Hepatocyte (in vitro differentiated cells): ENCODE measurements around the gene HORMAD2. TPM values are rescaled to one million over a fixed set of nuclear protein-coding genes. Genes with fewer than 3 reads are reported as not detected.

Experiments used
- DNase-seq: peaks from one replicate; pipeline ENCODE4 v3.0.0-alpha.2; 2016; ENCODE audit warnings: low spot score
- H2AFZ ChIP-seq: fragments of 200-600 bp; sonication (generic); 2 replicates; pipeline ENCODE4 v1.6.0; 2016; ENCODE audit warnings: antibody characterized with exemption, mild to moderate bottlenecking
- H3K27ac ChIP-seq: fragments of 200-600 bp; sonication (generic); 2 replicates; pipeline ENCODE4 v1.5.1; 2016; ENCODE audit warnings: mild to moderate bottlenecking
- H3K27me3 ChIP-seq: fragments of 200-600 bp; sonication (generic); 2 replicates; pipeline ENCODE4 v1.6.1; 2016
- H3K36me3 ChIP-seq: fragments of 200-600 bp; sonication (generic); replicated peaks from 2 replicates; pipeline ENCODE4 v1.5.1; 2016; ENCODE audit warnings: low read depth; ENCODE audit not compliant: insufficient read depth
- H3K4me1 ChIP-seq: fragments of 200-600 bp; sonication (generic); 2 replicates; pipeline ENCODE4 v1.5.1; 2016; ENCODE audit warnings: mild to moderate bottlenecking, moderate library complexity; ENCODE audit not compliant: insufficient read depth
- H3K4me2 ChIP-seq: fragments of 200-600 bp; sonication (generic); 2 replicates; pipeline ENCODE4 v1.6.0; 2016
- H3K4me3 ChIP-seq: fragments of 200-600 bp; sonication (generic); 2 replicates; pipeline ENCODE4 v1.5.1; 2016; ENCODE audit warnings: mild to moderate bottlenecking
- H3K79me2 ChIP-seq: fragments of 200-600 bp; sonication (generic); 2 replicates; pipeline ENCODE4 v1.6.0; 2017; ENCODE audit warnings: mild to moderate bottlenecking
- H3K9me2 ChIP-seq: fragments of 200-600 bp; sonication (generic); replicated peaks from 2 replicates; pipeline ENCODE4 v1.6.0; 2017; ENCODE audit warnings: mild to moderate bottlenecking; ENCODE audit not compliant: insufficient read depth
- H3K9me3 ChIP-seq: fragments of 200-600 bp; sonication (generic); 2 replicates; pipeline ENCODE4 v1.5.1; 2016; ENCODE audit warnings: low read depth, mild to moderate bottlenecking
- H4K20me1 ChIP-seq: fragments of 200-600 bp; sonication (generic); 2 replicates; pipeline ENCODE4 v1.6.0; 2016; ENCODE audit warnings: mild to moderate bottlenecking; ENCODE audit not compliant: insufficient read depth, poor library complexity, severe bottlenecking
- EZH2 ChIP-seq: fragments of 200-600 bp; sonication (generic); IDR thresholded peaks from 2 replicates; pipeline ENCODE4 v1.6.1; 2016; ENCODE audit warnings: antibody characterized with exemption, mild to moderate bottlenecking, borderline replicate concordance
- EZH2phosphoT487 ChIP-seq: fragments of 200-600 bp; sonication (generic); IDR thresholded peaks from one replicate; pipeline ENCODE4 v1.6.1; 2018; ENCODE audit warnings: antibody characterized with exemption, mild to moderate bottlenecking, low read depth, moderate library complexity; ENCODE audit not compliant: unreplicated experiment, severe bottlenecking
- WGBS: methylation state at CpG from one replicate; pipeline ENCODE4 v1.1.6; 2016; ENCODE audit warnings: low lambda C conversion rate; ENCODE audit errors: missing lambda C conversion rate; 5-methylcytosine and 5-hydroxymethylcytosine counted together
- polyA plus RNA-seq: library from polyadenylated mRNA; unstranded; fragments of >200 nt; fragmentation: Nextera tagmentation; extraction: Ambion mirVana; gene quantifications from 2 replicates; pipeline ENCODE4 v1.2.1, GENCODE V29; 2016
- total RNA-seq: library from RNA; depleted of rRNA; stranded (reverse); fragments of >200 nt; gene quantifications from 2 replicates; pipeline ENCODE4 v1.2.3, GENCODE V29; 2014
- TF ChIP-seq, protein P1 (sequence below): fragments of 200-600 bp; sonication (generic); IDR thresholded peaks from 2 replicates; pipeline ENCODE4 v1.5.1; 2016; ENCODE audit warnings: antibody characterized with exemption, mild to moderate bottlenecking; ENCODE audit not compliant: poor library complexity

HORMAD2 gene
- total and polyA plus RNA-seq, 2 experiments from 2014 or later, result not detected

- no peaks in the 10 kb centered on the region for H3K4me1 ChIP-seq
- TF ChIP-seq, protein P1, sequence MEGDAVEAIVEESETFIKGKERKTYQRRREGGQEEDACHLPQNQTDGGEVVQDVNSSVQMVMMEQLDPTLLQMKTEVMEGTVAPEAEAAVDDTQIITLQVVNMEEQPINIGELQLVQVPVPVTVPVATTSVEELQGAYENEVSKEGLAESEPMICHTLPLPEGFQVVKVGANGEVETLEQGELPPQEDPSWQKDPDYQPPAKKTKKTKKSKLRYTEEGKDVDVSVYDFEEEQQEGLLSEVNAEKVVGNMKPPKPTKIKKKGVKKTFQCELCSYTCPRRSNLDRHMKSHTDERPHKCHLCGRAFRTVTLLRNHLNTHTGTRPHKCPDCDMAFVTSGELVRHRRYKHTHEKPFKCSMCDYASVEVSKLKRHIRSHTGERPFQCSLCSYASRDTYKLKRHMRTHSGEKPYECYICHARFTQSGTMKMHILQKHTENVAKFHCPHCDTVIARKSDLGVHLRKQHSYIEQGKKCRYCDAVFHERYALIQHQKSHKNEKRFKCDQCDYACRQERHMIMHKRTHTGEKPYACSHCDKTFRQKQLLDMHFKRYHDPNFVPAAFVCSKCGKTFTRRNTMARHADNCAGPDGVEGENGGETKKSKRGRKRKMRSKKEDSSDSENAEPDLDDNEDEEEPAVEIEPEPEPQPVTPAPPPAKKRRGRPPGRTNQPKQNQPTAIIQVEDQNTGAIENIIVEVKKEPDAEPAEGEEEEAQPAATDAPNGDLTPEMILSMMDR, result no peak
- TF ChIP-seq EZH2phosphoT487 (no peak), EZH2 (no peak)
- no peaks in the 10 kb centered on the region for H4K20me1 ChIP-seq
- H2AFZ ChIP-seq, result no peak overlapping the region
- no peaks in the 10 kb centered on the region for H3K36me3 ChIP-seq
- no peaks in the 10 kb centered on the region for H3K79me2 ChIP-seq
- H3K4me2 ChIP-seq, result no peak overlapping the region
- DNase-seq, result no peak
- no peaks in the 10 kb centered on the region for H3K9me2 ChIP-seq
- no peaks in the 10 kb centered on the region for H3K9me3 ChIP-seq
- no peak overlapping the region for H3K27ac ChIP-seq
- H3K4me3 ChIP-seq, result no peak overlapping the region
- H3K27me3 ChIP-seq, result no peaks in the 10 kb centered on the region
- WGBS, result 90% methylated on average over 11 of the region's 11 CpGs
Measured at GRCh38 chr22:30226192-30226832, 146.0 kb downstream of the HORMAD2 start.

Other genes with a start within 250 kb of the HORMAD2 start
- 25.9 and 26.2 TPM in 2 replicates for gene ASCC2, start 242.2 kb upstream of the HORMAD2 start, total RNA-seq
- 54.2 and 54.8 TPM in 2 replicates for gene ASCC2, start 242.2 kb upstream of the HORMAD2 start, polyA plus RNA-seq
- gene MTMR3, start 197.3 kb upstream of the HORMAD2 start, total RNA-seq, result 33.4 and 42.7 TPM in 2 replicates
- gene MTMR3, start 197.3 kb upstream of the HORMAD2 start, polyA plus RNA-seq, result 16.2 and 18.8 TPM in 2 replicates
- gene LIF, start 166.3 kb downstream of the HORMAD2 start, total RNA-seq, result 13.4 and 21.1 TPM in 2 replicates
- 8.2 and 14.8 TPM in 2 replicates for gene LIF, start 166.3 kb downstream of the HORMAD2 start, polyA plus RNA-seq
- gene OSM, start 186.4 kb downstream of the HORMAD2 start, total RNA-seq, result 0.48 and 1.5 TPM in 2 replicates
- gene OSM, start 186.4 kb downstream of the HORMAD2 start, polyA plus RNA-seq, result not detected in 2 replicates
- gene CASTOR1, start 209.0 kb downstream of the HORMAD2 start, total RNA-seq, result 30.9 and 48.0 TPM in 2 replicates
- gene CASTOR1, start 209.0 kb downstream of the HORMAD2 start, polyA plus RNA-seq, result 43.5 and 53.5 TPM in 2 replicates
- gene TBC1D10A, start 246.5 kb downstream of the HORMAD2 start, total RNA-seq, result 15.7 and 23.4 TPM in 2 replicates
- gene TBC1D10A, start 246.5 kb downstream of the HORMAD2 start, polyA plus RNA-seq, result 38.7 and 39.9 TPM in 2 replicates